HG02943 (cell line): Measurements from ENCODE around the gene POLR1B.
"Not testable (repeated sequence)": the region's sequence is repeated elsewhere in the genome, so short reads cannot be mapped to it uniquely, and the experiment has no call there.

Experiments
- ATAC-seq: cut with Tn5 transposase; IDR thresholded peaks from one replicate; pipeline ENCODE4 v1.9.1; 2021; ENCODE audit warnings: mild to moderate bottlenecking, low read depth, moderate library complexity; ENCODE audit not compliant: unreplicated experiment

POLR1B gene

GRCh38 chr2:112542123-112542983, at the start of gene POLR1B:
Gene POLR1B (plus strand): TSS chr2:112542465. CDS start chr2:112542495, 30 bp downstream.
- ATAC-seq, result peak; percentile 78

- no peak for ATAC-seq
Observed at GRCh38 chr2:112493048-112493447, 49.2 kb upstream of the POLR1B start.

- no peak for ATAC-seq
Observed at GRCh38 chr2:112493858-112494648, 48.2 kb upstream of the POLR1B start.

- ATAC-seq, result no peak
Observed at GRCh38 chr2:112494828-112495227, 47.4 kb upstream of the POLR1B start.

GRCh38 chr2:112495878-112496277, 46.4 kb upstream of the POLR1B start:
- ATAC-seq, result not testable (repeated sequence)

- ATAC-seq, result not testable (repeated sequence)
Observed at GRCh38 chr2:112500850-112501484, 41.3 kb upstream of the POLR1B start.

- not testable (repeated sequence) for ATAC-seq
Observed at GRCh38 chr2:112509239-112509998, 32.8 kb upstream of the POLR1B start.

GRCh38 chr2:112516801-112517200, 25.5 kb upstream of the POLR1B start:
- no peak for ATAC-seq

- ATAC-seq, result no peak
Observed at GRCh38 chr2:112518807-112519206, 23.5 kb upstream of the POLR1B start.

GRCh38 chr2:112519506-112519905, 22.8 kb upstream of the POLR1B start:
- no peak for ATAC-seq

GRCh38 chr2:112520234-112520783, 22.0 kb upstream of the POLR1B start:
- no peak for ATAC-seq

GRCh38 chr2:112523291-112523777, 18.9 kb upstream of the POLR1B start:
- ATAC-seq, result no peak

- ATAC-seq, result not testable (repeated sequence)
Observed at GRCh38 chr2:112524276-112524675, 18.0 kb upstream of the POLR1B start.

- ATAC-seq, result no peak
Observed at GRCh38 chr2:112528541-112528940, 13.7 kb upstream of the POLR1B start.

GRCh38 chr2:112529757-112530156, 12.5 kb upstream of the POLR1B start:
- ATAC-seq, result no peak

- ATAC-seq, result no peak
Observed at GRCh38 chr2:112530728-112531127, 11.5 kb upstream of the POLR1B start.

- no peak for ATAC-seq
Observed at GRCh38 chr2:112534826-112535225, 7.4 kb upstream of the POLR1B start.

- not testable (repeated sequence) for ATAC-seq
Observed at GRCh38 chr2:112536665-112537064, 5.6 kb upstream of the POLR1B start.

GRCh38 chr2:112539306-112539705, 3.0 kb upstream of the POLR1B start:
- no peak for ATAC-seq

- no peak for ATAC-seq
Observed at GRCh38 chr2:112540906-112541305, 1.4 kb upstream of the POLR1B start.
